Measurements from ENCODE around the gene NTN5. TPM values are rescaled to one million over a fixed set of nuclear protein-coding genes. Genes with fewer than 3 reads are reported as not detected.
A peak's percentile ranks its signal among the peaks of the same experiment; 100 is the strongest.

NTN5 gene
- total RNA-seq, 2 donors from 2014 or later = 0.32 TPM; not detected in 1

DNA sequence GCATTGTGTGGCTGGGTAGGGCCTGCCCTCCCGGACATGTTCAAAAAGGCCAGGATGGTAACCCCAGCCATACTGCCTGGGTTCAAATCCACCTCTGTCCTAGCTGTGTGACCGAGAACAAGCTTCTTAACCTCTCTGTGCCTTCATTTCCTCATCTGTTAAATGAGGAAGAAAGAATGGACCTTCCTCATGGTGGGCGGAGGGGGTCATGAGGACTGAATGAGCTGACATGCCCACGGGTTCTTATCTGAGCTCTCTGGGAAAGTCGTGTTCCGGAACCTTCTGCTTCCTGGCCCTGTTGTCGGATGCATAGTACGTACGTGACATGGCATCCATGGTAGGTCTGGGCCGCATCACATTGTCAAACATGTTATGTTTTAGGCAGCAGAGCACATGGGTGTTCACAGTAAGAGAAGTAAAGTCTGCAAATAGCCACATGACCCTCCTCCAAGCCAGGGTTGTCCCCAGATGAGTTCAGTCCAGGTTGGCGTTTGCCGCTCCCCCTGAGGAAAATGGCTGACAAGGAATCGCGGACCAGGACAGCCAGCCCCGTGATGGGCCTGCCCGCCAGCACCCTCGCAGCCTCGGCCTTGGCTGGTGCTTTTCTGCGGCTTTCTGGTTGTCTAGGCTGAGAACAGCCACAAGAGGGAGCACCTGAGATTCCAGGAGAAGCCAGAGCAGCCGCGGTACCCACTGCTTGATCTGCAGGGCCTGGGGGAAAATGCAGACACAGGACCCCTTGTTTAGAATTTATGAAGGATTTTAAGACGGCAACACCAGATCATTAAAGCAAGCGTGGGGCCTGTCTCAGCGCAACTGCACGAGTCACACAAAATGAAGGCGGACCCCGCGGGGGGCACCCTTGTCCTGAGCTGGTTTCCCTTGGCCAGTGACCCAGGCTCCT lies 2.4 kb upstream of the NTN5 start:
- H3K4me3 ChIP-seq = no peak overlapping the region
- intact Hi-C loops (cut with DNase I) = loop anchor here (5.0 kb wide), 1 partner anchor 62 kb away; no protein-coding TSS in a partner anchor

DNA sequence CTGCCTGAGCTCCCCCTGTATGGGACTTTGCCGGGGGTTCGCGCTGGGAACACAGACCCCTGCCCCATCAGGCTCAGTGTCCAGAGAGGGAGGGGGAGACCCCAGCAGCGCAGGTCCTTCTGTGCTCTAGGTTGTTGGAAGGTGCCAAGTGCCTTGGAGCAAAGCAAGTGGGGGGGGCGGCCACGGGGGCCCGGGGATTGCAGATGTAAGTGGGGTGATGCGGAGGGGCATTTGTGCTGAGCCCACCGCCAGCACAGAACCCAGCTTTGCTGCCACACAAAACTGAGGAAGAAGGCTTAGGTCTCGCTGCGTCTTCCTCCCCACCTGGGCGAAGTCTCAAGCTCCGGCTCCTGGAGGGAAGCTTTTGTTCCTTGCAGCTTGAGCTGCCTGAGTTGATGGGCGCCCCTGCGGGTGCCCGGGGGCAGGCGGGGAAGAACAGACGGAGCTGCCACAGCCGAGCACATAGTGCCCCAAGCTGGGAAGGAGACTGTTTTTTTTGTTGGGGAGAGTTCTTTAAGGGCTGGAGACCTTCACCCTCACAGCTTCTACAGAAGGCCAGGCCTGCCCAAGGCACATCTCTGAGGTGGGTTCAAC lies 1.5 kb upstream of the NTN5 start:
- intact Hi-C loops (cut with DNase I) = no loop called here
- Histone ChIP-seq H3K9me3 (no peaks in the 10 kb centered on the region), H3K27me3 (no peaks in the 10 kb centered on the region), H3K27ac (no peak overlapping the region), H3K9ac (ENCODE audit: low read depth in 2 of 2, low read length in 2 of 2) (no peak overlapping the region), H3K4me1 (peaks cover 3% of the 10 kb centered on the region), H3K36me3 (no peaks in the 10 kb centered on the region), H3K4me3 (no peak overlapping the region)
- no peak for DNase-seq
- TF ChIP-seq, protein P1, sequence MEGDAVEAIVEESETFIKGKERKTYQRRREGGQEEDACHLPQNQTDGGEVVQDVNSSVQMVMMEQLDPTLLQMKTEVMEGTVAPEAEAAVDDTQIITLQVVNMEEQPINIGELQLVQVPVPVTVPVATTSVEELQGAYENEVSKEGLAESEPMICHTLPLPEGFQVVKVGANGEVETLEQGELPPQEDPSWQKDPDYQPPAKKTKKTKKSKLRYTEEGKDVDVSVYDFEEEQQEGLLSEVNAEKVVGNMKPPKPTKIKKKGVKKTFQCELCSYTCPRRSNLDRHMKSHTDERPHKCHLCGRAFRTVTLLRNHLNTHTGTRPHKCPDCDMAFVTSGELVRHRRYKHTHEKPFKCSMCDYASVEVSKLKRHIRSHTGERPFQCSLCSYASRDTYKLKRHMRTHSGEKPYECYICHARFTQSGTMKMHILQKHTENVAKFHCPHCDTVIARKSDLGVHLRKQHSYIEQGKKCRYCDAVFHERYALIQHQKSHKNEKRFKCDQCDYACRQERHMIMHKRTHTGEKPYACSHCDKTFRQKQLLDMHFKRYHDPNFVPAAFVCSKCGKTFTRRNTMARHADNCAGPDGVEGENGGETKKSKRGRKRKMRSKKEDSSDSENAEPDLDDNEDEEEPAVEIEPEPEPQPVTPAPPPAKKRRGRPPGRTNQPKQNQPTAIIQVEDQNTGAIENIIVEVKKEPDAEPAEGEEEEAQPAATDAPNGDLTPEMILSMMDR (IDR thresholded peaks at IDR 0.05) = no peak

More for the DNA sequence above, 2.4 kb upstream of the NTN5 start:
- Histone ChIP-seq H3K36me3 (no peaks in the 10 kb centered on the region), H3K27me3 (no peaks in the 10 kb centered on the region), H3K27ac (no peak overlapping the region), H3K9ac (ENCODE audit: low read depth in 2 of 2, low read length in 2 of 2) (peak overlapping the region in 1 of 2 donors; percentile 35), H3K4me1 (peaks cover 3% of the 10 kb centered on the region), H3K9me3 (no peaks in the 10 kb centered on the region)
- peak; percentile 87 for DNase-seq
- TF ChIP-seq, protein P1 (IDR thresholded peaks at IDR 0.05) = peak; percentile 84

DNA sequence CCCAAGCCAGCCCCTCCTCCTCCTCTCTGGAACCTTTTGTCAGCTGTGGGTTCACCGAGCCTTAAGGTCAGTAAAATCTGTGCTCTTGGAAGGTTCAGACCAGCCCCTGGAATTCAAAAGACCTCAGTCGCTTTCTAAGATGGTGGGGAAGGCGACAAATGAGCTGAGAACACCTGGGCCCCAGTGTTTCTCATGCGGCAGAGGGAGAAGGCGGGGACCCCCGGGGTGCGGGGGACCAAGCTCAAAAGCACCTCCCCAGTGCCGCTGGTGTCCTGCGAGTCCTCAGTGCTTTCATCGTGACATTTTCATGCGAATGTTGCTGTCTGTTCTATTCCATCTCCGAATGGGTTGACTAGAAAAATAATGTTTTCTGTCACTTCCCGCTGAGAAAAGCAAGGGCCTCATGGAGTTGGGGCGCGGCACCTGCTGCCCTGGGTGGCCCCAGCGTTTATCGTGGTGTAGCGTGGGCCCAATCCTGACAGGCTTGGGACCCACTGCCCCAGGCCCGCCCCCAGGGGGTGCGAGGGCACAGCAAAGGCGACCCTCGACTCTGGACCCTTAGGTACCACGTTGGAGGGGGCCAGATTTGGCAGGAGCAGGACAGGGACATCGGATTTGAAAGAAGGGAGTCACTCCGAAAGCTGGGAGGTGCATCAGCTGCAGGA lies 751 bp upstream of the NTN5 start:
- Histone ChIP-seq H3K9ac (ENCODE audit: low read depth in 2 of 2, low read length in 2 of 2) (no peak overlapping the region), H3K9me3 (no peaks in the 10 kb centered on the region), H3K27ac (no peak overlapping the region), H3K36me3 (no peaks in the 10 kb centered on the region), H3K27me3 (no peaks in the 10 kb centered on the region), H3K4me3 (no peak overlapping the region), H3K4me1 (peaks cover 3% of the 10 kb centered on the region)
- no peak for DNase-seq
- intact Hi-C loops (cut with DNase I) = no loop called here
- TF ChIP-seq, protein P1 (IDR thresholded peaks at IDR 0.05) = no peak

DNA sequence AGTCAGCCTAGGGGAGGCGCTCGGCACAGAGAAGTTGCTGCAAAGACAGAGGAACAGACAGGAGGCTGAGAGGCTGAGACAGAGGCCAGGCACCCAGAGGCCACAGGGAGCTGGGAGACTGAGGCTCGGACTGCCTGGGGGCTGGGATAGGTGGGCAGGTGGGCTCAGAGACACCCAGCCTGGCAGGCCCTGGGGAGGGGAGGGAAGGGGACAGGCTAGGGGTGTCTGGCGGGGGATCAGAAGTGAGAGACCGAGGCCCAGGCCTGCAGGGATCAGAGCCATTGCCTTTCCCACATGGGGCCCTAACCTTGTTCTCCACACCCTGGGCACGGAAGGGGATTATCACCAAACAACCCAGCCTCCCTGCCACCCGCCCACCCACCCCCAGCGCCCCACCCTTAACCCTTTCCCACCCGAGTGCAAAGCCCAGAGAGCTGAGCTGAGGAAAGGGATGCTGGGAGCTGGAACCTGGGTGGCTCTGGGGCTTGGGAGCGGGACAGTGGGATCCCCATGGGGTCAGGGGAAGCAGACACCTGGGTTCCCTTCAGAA lies 1.3 kb downstream of the NTN5 start:
- no peak for DNase-seq
- intact Hi-C loops (cut with DNase I) = no loop called here
- Histone ChIP-seq H3K4me3 (no peak overlapping the region), H3K27ac (no peak overlapping the region), H3K4me1 (no peaks in the 10 kb centered on the region), H3K9ac (ENCODE audit: low read depth in 2 of 2, low read length in 2 of 2) (no peak overlapping the region), H3K36me3 (no peaks in the 10 kb centered on the region), H3K9me3 (no peaks in the 10 kb centered on the region), H3K27me3 (no peaks in the 10 kb centered on the region)
- TF ChIP-seq, protein P1 (IDR thresholded peaks at IDR 0.05) = no peak

DNA sequence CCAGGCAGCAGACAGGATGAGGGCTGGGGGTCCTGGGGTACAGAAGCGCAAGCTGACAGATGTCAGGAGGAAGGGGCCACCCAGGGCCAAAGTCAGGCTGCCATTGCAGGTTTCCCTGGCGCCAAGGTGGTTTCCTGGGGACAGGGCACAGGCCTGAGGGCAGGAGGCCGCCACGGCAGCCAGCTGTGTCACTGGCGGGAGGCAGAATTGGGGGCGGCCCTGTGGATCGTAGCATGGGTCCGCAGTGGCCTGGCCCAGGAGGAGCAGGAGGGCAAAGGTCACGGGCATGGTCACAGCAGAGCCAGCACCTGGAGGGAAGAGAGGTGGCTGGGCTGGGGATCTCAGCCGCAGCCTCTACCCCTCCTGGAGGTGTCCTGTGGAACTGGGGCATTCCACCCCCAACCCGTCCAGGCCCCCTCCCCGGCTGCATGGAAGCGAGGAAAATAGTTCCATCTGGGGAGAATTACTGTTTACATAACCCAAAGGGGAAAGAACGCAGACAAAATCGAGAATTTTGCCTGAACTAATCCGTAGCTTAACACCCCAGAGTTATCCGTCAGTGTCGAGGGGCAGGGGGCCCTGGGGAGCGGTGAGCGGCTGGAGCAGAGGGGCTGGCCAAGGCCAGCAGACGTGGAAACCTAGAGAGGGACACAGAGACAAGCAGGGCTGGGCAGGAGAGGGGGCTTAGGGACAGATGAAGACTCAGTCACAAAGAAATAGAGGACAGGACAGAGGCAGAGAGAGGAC lies 1.9 kb downstream of the NTN5 start:
- H3K4me1 ChIP-seq = no peaks in the 10 kb centered on the region
- H3K27me3 ChIP-seq = no peaks in the 10 kb centered on the region
- intact Hi-C loops (cut with DNase I) = no loop called here
- TF ChIP-seq, protein P1 (IDR thresholded peaks at IDR 0.05) = no peak
- no peak overlapping the region for H3K9ac ChIP-seq (ENCODE audit: low read depth in 2 of 2, low read length in 2 of 2)
- H3K36me3 ChIP-seq = no peaks in the 10 kb centered on the region
- no peak overlapping the region for H3K27ac ChIP-seq
- DNase-seq = no peak
- H3K4me3 ChIP-seq = no peak overlapping the region
- no peaks in the 10 kb centered on the region for H3K9me3 ChIP-seq

Data from colonic mucosa (tissue), 4 donors.